Right forelimb (tissue), 1 donor: Measurements from ENCODE around the gene PRSS8.
A peak's percentile ranks its signal among the peaks of the same experiment; 100 is the strongest.
"Not testable (repeated sequence)": the region's sequence is repeated elsewhere in the genome, so short reads cannot be mapped to it uniquely, and the experiment has no call there.

Source experiments
- DNase-seq: peaks from one replicate; pipeline ENCODE4 v3.0.0-alpha.2; 2018

PRSS8 gene

GRCh38 chr16:31135535-31136286 is at the start of gene PRSS8:
Gene PRSS8, minus strand, starts transcription at chr16:31135727. Its CDS starts 229 bp downstream, at chr16:31135498.
- DNase-seq = no peak

- no peak for DNase-seq
Observed at GRCh38 chr16:31184888-31185287, 49.4 kb upstream of the PRSS8 start.

- DNase-seq = no peak
Observed at GRCh38 chr16:31183432-31184428, 48.2 kb upstream of the PRSS8 start.

GRCh38 chr16:31182391-31182790 is 46.9 kb upstream of the PRSS8 start:
- DNase-seq = no peak

- peak; percentile 54 for DNase-seq
Observed at GRCh38 chr16:31181102-31181830, 45.7 kb upstream of the PRSS8 start.

GRCh38 chr16:31179747-31180459 is 44.4 kb upstream of the PRSS8 start, which contains the start of gene FUS:
Gene FUS, plus strand, starts transcription at chr16:31180139. Its CDS starts 76 bp downstream, at chr16:31180215.
- peak; percentile 96 for DNase-seq

GRCh38 chr16:31179219-31179746 is 43.8 kb upstream of the PRSS8 start:
- DNase-seq = no peak

- no peak for DNase-seq
Observed at GRCh38 chr16:31177136-31177535, 41.6 kb upstream of the PRSS8 start.

- not testable (repeated sequence) for DNase-seq
Observed at GRCh38 chr16:31170048-31170447, 34.5 kb upstream of the PRSS8 start.

- DNase-seq = no peak
Observed at GRCh38 chr16:31168848-31169247, 33.3 kb upstream of the PRSS8 start.

GRCh38 chr16:31167315-31167714 is 31.8 kb upstream of the PRSS8 start:
- no peak for DNase-seq

- no peak for DNase-seq
Observed at GRCh38 chr16:31157136-31157535, 21.6 kb upstream of the PRSS8 start.

- not testable (repeated sequence) for DNase-seq
Observed at GRCh38 chr16:31150976-31151375, 15.4 kb upstream of the PRSS8 start.

GRCh38 chr16:31149894-31150890 is 14.7 kb upstream of the PRSS8 start, which contains the start of gene PRSS36:
Gene PRSS36, minus strand, starts transcription at chr16:31150066. Its CDS starts 31 bp downstream, at chr16:31150035.
- DNase-seq = no peak

- no peak for DNase-seq
Observed at GRCh38 chr16:31149332-31149731, 13.8 kb upstream of the PRSS8 start.

- DNase-seq = no peak
Observed at GRCh38 chr16:31148896-31149295, 13.4 kb upstream of the PRSS8 start.

- no peak for DNase-seq
Observed at GRCh38 chr16:31148281-31148728, 12.8 kb upstream of the PRSS8 start.

GRCh38 chr16:31147574-31147973 is 12.0 kb upstream of the PRSS8 start:
- no peak for DNase-seq

- DNase-seq = no peak
Observed at GRCh38 chr16:31145398-31145990, 10.0 kb upstream of the PRSS8 start.

GRCh38 chr16:31144418-31144817 is 8.9 kb upstream of the PRSS8 start:
- DNase-seq = not testable (repeated sequence)
